ENCODE data around the gene AGRN.
"Not testable (repeated sequence)": the region's sequence is repeated elsewhere in the genome, so short reads cannot be mapped to it uniquely, and the experiment has no call there.

Gene AGRN

GRCh38 chr1:981955-982558 is 37.9 kb upstream of the AGRN start, which contains the start of gene PERM1:
Gene PERM1, minus strand, starts transcription at chr1:982093. Its CDS starts 1,064 bp downstream, at chr1:981029.
- DNase-seq (ENCODE audit: low read depth): no peak

- DNase-seq (ENCODE audit: low read depth): no peak
Observed at GRCh38 chr1:982765-983436, 37.0 kb upstream of the AGRN start.

- peak; percentile 49 for DNase-seq (ENCODE audit: low read depth)
Observed at GRCh38 chr1:983798-984475, 36.0 kb upstream of the AGRN start.

GRCh38 chr1:984476-984814 is 35.5 kb upstream of the AGRN start:
- no peak for DNase-seq (ENCODE audit: low read depth)

- DNase-seq (ENCODE audit: low read depth): no peak
Observed at GRCh38 chr1:985126-985525, 34.8 kb upstream of the AGRN start.

GRCh38 chr1:988061-988460 is 31.9 kb upstream of the AGRN start:
- DNase-seq (ENCODE audit: low read depth): not testable (repeated sequence)

- not testable (repeated sequence) for DNase-seq (ENCODE audit: low read depth)
Observed at GRCh38 chr1:991275-991674, 28.6 kb upstream of the AGRN start.

- DNase-seq (ENCODE audit: low read depth): no peak
Observed at GRCh38 chr1:991895-992294, 28.0 kb upstream of the AGRN start.

- no peak for DNase-seq (ENCODE audit: low read depth)
Observed at GRCh38 chr1:992362-992761, 27.6 kb upstream of the AGRN start.

GRCh38 chr1:993379-993995 is 26.4 kb upstream of the AGRN start:
- DNase-seq (ENCODE audit: low read depth): no peak

GRCh38 chr1:994546-994945 is 25.4 kb upstream of the AGRN start:
- DNase-seq (ENCODE audit: low read depth): not testable (repeated sequence)

- no peak for DNase-seq (ENCODE audit: low read depth)
Observed at GRCh38 chr1:995665-996633, 24.0 kb upstream of the AGRN start.

GRCh38 chr1:996851-997712 is 22.8 kb upstream of the AGRN start:
- no peak for DNase-seq (ENCODE audit: low read depth)

GRCh38 chr1:997713-997992 is 22.3 kb upstream of the AGRN start:
- DNase-seq (ENCODE audit: low read depth): no peak

GRCh38 chr1:997993-998744 is 21.8 kb upstream of the AGRN start:
- DNase-seq (ENCODE audit: low read depth): no peak

GRCh38 chr1:998745-998994 is 21.2 kb upstream of the AGRN start:
- no peak for DNase-seq (ENCODE audit: low read depth)

GRCh38 chr1:998995-999724 is 20.8 kb upstream of the AGRN start:
- DNase-seq (ENCODE audit: low read depth): no peak

- peak; percentile 70 for DNase-seq (ENCODE audit: low read depth)
Observed at GRCh38 chr1:999725-1000356, 20.1 kb upstream of the AGRN start, which contains the start of gene HES4. Gene HES4, minus strand, starts transcription at chr1:1000097. Its CDS starts 124 bp downstream, at chr1:999973.

- DNase-seq (ENCODE audit: low read depth): peak; percentile 69
Observed at GRCh38 chr1:1000357-1001056, 19.4 kb upstream of the AGRN start.

Data from stimulated activated CD4-positive, alpha-beta T cell treated with anti-CD3 and anti-CD28 coated beads, Interleukin-2, amount 100 ng/mL, for 4 hours (primary cell).